Astrocyte (in vitro differentiated cells and primary cell): ENCODE measurements around the gene LIPI. TPM values are rescaled to one million over a fixed set of nuclear protein-coding genes. Genes with fewer than 3 reads are reported as not detected.

Source experiments
- DNase-seq: peaks from one replicate; pipeline ENCODE4 v3.0.0-alpha.2; 2010; ENCODE audit warnings: low read depth
- FAIRE-seq: peaks from 2 replicates; lab custom pipeline; 2011; peaks lifted over from hg19 to GRCh38; lab: Jason Lieb, UNC
- H2AFZ ChIP-seq: 2 replicates; pipeline ENCODE4 v1.6.0; 2012; ENCODE audit warnings: low read depth, low read length, inconsistent platforms
- H3K27ac ChIP-seq: 2 replicates; pipeline ENCODE4 v1.5.1; 2011; ENCODE audit warnings: low read depth, low read length, inconsistent platforms
- H3K27me3 ChIP-seq: 2 replicates; pipeline ENCODE4 v1.6.0; 2011; ENCODE audit warnings: low read length, inconsistent platforms; ENCODE audit not compliant: insufficient read depth
- H3K36me3 ChIP-seq: 2 replicates; pipeline ENCODE4 v1.5.1; 2011; ENCODE audit warnings: low read length, inconsistent platforms; ENCODE audit not compliant: insufficient read depth
- H3K4me1 ChIP-seq: 2 replicates; pipeline ENCODE4 v1.5.1; 2011; ENCODE audit warnings: low read length, inconsistent platforms; ENCODE audit not compliant: insufficient read depth
- H3K4me2 ChIP-seq: 2 replicates; pipeline ENCODE4 v1.6.0; 2012; ENCODE audit warnings: low read length, inconsistent platforms
- H3K4me3 ChIP-seq: 2 replicates; pipeline ENCODE4 v1.5.1; 2011; ENCODE audit warnings: low read depth, mild to moderate bottlenecking, low read length, inconsistent platforms; ENCODE audit not compliant: insufficient read depth
- H3K79me2 ChIP-seq: 2 replicates; pipeline ENCODE4 v1.6.0; 2012; ENCODE audit warnings: mild to moderate bottlenecking, low read length, inconsistent platforms; ENCODE audit not compliant: insufficient read depth
- H3K9ac ChIP-seq: 2 replicates; pipeline ENCODE4 v1.6.0; 2012; ENCODE audit warnings: mild to moderate bottlenecking, low read length, inconsistent platforms
- H3K9me3 ChIP-seq: 2 replicates; pipeline ENCODE4 v1.5.1; 2012; ENCODE audit warnings: low read depth, mild to moderate bottlenecking, low read length, inconsistent platforms; ENCODE audit not compliant: insufficient read depth
- H4K20me1 ChIP-seq: 2 replicates; pipeline ENCODE4 v1.6.0; 2012; ENCODE audit warnings: low read length, inconsistent platforms; ENCODE audit not compliant: insufficient read depth
- H3K27ac Mint-ChIP-seq: one replicate; pipeline ENCODE4 v1.8.0; 2021; ENCODE audit warnings: mild to moderate bottlenecking, mixed read lengths; ENCODE audit not compliant: unreplicated experiment
- H3K27me3 Mint-ChIP-seq: one replicate; pipeline ENCODE4 v1.8.0; 2021; ENCODE audit warnings: low read depth, mixed read lengths; ENCODE audit not compliant: unreplicated experiment
- H3K36me3 Mint-ChIP-seq: one replicate; pipeline ENCODE4 v1.8.0; 2021; ENCODE audit warnings: low read depth, mixed read lengths; ENCODE audit not compliant: unreplicated experiment
- H3K4me1 Mint-ChIP-seq: one replicate; pipeline ENCODE4 v1.8.0; 2021; ENCODE audit warnings: low read depth, mixed read lengths; ENCODE audit not compliant: unreplicated experiment
- H3K4me3 Mint-ChIP-seq: one replicate; pipeline ENCODE4 v1.8.0; 2021; ENCODE audit warnings: mild to moderate bottlenecking, moderate library complexity, mixed read lengths; ENCODE audit not compliant: unreplicated experiment
- H3K9me3 Mint-ChIP-seq: one replicate; pipeline ENCODE4 v1.8.0; 2021; ENCODE audit warnings: mild to moderate bottlenecking, mixed read lengths; ENCODE audit not compliant: unreplicated experiment
- EZH2 ChIP-seq: IDR thresholded peaks from 2 replicates; pipeline ENCODE4 v1.6.1; 2012; ENCODE audit warnings: mild to moderate bottlenecking, low read length, inconsistent platforms; ENCODE audit not compliant: insufficient read depth
- total RNA-seq: library from RNA; stranded (reverse); gene quantifications from 2 replicates; pipeline ENCODE4 v1.2.1, GENCODE V29; 2021
- TF ChIP-seq, protein P1 (sequence below): IDR thresholded peaks from 2 replicates; pipeline ENCODE4 v1.5.1; 2011; ENCODE audit warnings: low read depth, mild to moderate bottlenecking, inconsistent platforms, low read length, moderate library complexity; ENCODE audit not compliant: insufficient read depth

The LIPI gene
- total RNA-seq, 1 donor from 2014 or later: not detected

DNA sequence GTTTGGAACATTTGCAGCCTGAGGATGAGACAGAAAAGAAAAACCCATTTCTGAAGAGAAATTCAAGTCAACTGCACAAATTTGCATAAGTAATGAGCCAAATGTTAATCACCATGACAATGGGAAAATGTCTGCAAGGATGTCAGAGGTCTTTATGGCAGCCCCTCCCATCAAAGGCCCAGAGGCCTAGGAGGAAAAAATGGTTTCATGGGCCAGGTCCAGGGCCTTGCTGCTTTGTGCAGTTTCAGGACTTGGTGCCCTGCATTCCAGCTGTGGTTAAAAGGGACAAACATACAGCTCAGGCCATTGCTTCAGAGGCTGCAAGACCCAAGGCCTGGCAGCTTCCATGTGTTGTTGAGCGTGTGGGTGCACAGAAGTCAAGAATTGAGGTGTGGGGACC is 18.6 kb upstream of the LIPI start:
- H3K9me3 ChIP-seq: peaks cover 6% of the 10 kb centered on the region
- H3K36me3 Mint-ChIP-seq: peaks cover 2% of the 10 kb centered on the region
- FAIRE-seq (no peak), DNase-seq (no peak)
- TF ChIP-seq, protein P1, sequence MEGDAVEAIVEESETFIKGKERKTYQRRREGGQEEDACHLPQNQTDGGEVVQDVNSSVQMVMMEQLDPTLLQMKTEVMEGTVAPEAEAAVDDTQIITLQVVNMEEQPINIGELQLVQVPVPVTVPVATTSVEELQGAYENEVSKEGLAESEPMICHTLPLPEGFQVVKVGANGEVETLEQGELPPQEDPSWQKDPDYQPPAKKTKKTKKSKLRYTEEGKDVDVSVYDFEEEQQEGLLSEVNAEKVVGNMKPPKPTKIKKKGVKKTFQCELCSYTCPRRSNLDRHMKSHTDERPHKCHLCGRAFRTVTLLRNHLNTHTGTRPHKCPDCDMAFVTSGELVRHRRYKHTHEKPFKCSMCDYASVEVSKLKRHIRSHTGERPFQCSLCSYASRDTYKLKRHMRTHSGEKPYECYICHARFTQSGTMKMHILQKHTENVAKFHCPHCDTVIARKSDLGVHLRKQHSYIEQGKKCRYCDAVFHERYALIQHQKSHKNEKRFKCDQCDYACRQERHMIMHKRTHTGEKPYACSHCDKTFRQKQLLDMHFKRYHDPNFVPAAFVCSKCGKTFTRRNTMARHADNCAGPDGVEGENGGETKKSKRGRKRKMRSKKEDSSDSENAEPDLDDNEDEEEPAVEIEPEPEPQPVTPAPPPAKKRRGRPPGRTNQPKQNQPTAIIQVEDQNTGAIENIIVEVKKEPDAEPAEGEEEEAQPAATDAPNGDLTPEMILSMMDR: no peak
- no peak for TF ChIP-seq EZH2
- no peaks in the 10 kb centered on the region for H3K4me1 Mint-ChIP-seq
- no peaks in the 10 kb centered on the region for H3K27me3 Mint-ChIP-seq
- peaks cover 11% of the 10 kb centered on the region for H3K9me3 Mint-ChIP-seq
- no peak overlapping the region for H3K4me3 ChIP-seq
- H3K27ac ChIP-seq: no peak overlapping the region
- H3K27ac Mint-ChIP-seq: no peak overlapping the region
- no peaks in the 10 kb centered on the region for H3K79me2 ChIP-seq
- H3K4me3 Mint-ChIP-seq: no peak overlapping the region
- H4K20me1 ChIP-seq: no peaks in the 10 kb centered on the region
- H3K27me3 ChIP-seq: no peaks in the 10 kb centered on the region
- no peak overlapping the region for H2AFZ ChIP-seq
- no peaks in the 10 kb centered on the region for H3K4me1 ChIP-seq
- no peak overlapping the region for H3K4me2 ChIP-seq
- H3K36me3 ChIP-seq: no peaks in the 10 kb centered on the region
- no peak overlapping the region for H3K9ac ChIP-seq

DNA sequence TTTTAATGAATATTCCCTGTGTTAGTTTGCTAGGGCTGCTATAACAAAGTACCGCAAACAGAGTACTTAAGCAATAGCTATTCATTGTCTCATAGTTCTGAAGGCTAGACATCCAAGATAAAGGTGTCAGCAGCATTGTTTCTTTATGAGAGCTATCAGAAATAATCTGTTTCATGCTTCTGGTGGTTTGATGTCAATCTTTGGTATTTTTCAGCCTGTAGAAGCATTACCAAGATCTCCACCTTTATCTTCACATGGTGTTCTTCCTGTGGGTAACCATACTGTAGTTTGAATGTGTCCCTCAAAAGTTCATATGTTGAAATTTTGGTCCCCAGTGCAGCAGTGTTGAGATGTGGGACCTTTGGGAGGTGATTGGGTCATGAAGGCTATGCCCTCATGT is 12.6 kb upstream of the LIPI start:
- no peak for DNase-seq
- Mint-ChIP-seq H3K27ac (no peak overlapping the region), H3K9me3 (no peaks in the 10 kb centered on the region), H3K27me3 (no peaks in the 10 kb centered on the region), H3K36me3 (peaks cover 2% of the 10 kb centered on the region), H3K4me1 (no peaks in the 10 kb centered on the region), H3K4me3 (no peak overlapping the region)
- Histone ChIP-seq H3K27ac (no peak overlapping the region), H3K4me3 (no peak overlapping the region), H2AFZ (no peak overlapping the region), H3K4me1 (no peaks in the 10 kb centered on the region), H3K4me2 (no peak overlapping the region), H4K20me1 (no peaks in the 10 kb centered on the region), H3K27me3 (no peaks in the 10 kb centered on the region), H3K9ac (no peak overlapping the region), H3K79me2 (no peaks in the 10 kb centered on the region), H3K9me3 (peaks cover 2% of the 10 kb centered on the region), H3K36me3 (no peaks in the 10 kb centered on the region)
- FAIRE-seq: no peak
- TF ChIP-seq, protein P1: no peak

DNA sequence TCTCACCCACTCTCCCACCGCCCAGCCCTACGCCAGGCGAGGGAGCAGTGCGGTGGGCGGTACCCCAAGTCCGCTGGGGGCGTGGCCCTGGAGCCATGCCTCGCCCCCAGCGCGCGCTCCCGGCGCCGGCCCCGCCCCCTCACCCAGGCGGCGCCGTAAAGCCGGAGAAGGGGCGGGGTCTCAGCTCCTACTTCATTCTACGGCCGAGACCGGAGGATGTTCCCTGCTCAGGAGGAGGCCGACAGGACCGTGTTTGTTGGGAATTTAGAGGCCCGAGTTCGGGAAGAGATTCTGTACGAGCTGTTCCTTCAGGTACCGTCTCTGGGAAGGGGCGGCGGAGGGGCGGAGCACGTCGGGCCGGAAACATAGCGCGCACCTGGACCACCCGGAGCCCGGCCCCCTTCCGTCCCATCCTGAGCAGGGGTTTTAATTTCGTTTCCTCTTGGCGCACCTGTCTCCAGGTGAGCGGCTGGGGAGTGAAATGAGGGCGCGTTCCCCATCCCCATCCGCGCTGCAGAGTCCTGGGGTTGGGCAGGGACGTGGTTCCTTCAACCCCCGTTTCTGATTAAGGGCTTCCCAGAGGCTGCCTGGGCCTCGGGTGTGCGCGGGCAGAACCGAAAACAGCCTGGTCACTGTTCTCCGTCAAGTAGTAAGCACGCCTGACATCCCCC is 5.4 kb upstream of the LIPI start, which contains the start of gene RBM11:
Gene RBM11 (plus strand): TSS at position 187 of the 671 bp plus-strand sequence. CDS start 30 bp downstream, at position 217.
- Mint-ChIP-seq H3K36me3 (no peaks in the 10 kb centered on the region), H3K4me1 (no peaks in the 10 kb centered on the region), H3K27me3 (no peaks in the 10 kb centered on the region), H3K9me3 (no peaks in the 10 kb centered on the region), H3K4me3 (peak within 1 kb of the TSS; percentile 90), H3K27ac (no peak within 1 kb of the TSS)
- no peaks in the 10 kb centered on the region for H3K4me1 ChIP-seq
- FAIRE-seq (no peak), DNase-seq (no peak)
- TF ChIP-seq, protein P1: no peak
- TF ChIP-seq EZH2: no peak
- H2AFZ ChIP-seq: peak within 1 kb of the TSS; percentile 91
- no peaks in the 10 kb centered on the region for H3K79me2 ChIP-seq
- H3K27ac ChIP-seq: no peak within 1 kb of the TSS
- peak within 1 kb of the TSS; percentile 22 for H3K9ac ChIP-seq
- H3K36me3 ChIP-seq: no peaks in the 10 kb centered on the region
- no peaks in the 10 kb centered on the region for H3K27me3 ChIP-seq
- no peaks in the 10 kb centered on the region for H4K20me1 ChIP-seq
- peak within 1 kb of the TSS; percentile 56 for H3K4me3 ChIP-seq
- no peaks in the 10 kb centered on the region for H3K9me3 ChIP-seq
- H3K4me2 ChIP-seq: peak within 1 kb of the TSS; percentile 84
